Measurements from ENCODE around the gene PNLIPRP1. TPM values are rescaled to one million over a fixed set of nuclear protein-coding genes. Genes with fewer than 3 reads are reported as not detected.

PNLIPRP1 gene
- total RNA-seq, 1 experiment from 2014 or later = 1.6 TPM

GRCh38 chr10:116621934-116622655 is 31.3 kb downstream of the PNLIPRP1 start:
- ATAC-seq = no peak

GRCh38 chr10:116625845-116626244 is 35.1 kb downstream of the PNLIPRP1 start:
- Histone ChIP-seq H3K4me3 (replicated peaks in 1 of 2; ENCODE audit: low read depth in 1 of 2, low read length in 2 of 2) (no peak overlapping the region), H3K27ac (ENCODE audit: low read depth, low read length) (no peak overlapping the region), H3K9ac (ENCODE audit: low read length) (no peak overlapping the region), H3K4me2 (ENCODE audit: low read length) (no peak overlapping the region), H4K20me1 (ENCODE audit: insufficient read depth) (no peaks in the 10 kb centered on the region; the same call in 1 of the 2 replicates), H3K36me3 (ENCODE audit: control insufficient read depth in 1 of 2, insufficient read depth in 2 of 2, low read length in 2 of 2) (no peaks in the 10 kb centered on the region), H3K4me1 (ENCODE audit: control insufficient read depth in 1 of 2, insufficient read depth in 2 of 2, low read length in 2 of 2) (peaks cover 0 to 8% of the 10 kb centered on the region in 2 experiments; a peak in 1 of 4 replicates), H3K9me3 (ENCODE audit: control insufficient read depth in 1 of 2, insufficient read depth in 1 of 2, low read depth in 1 of 2, low read length in 2 of 2) (no peaks in the 10 kb centered on the region), H3K9me2 (ENCODE audit: insufficient read depth) (no peaks in the 10 kb centered on the region), H3K27me3 (ENCODE audit: insufficient read depth, low read length) (no peaks in the 10 kb centered on the region), H3K79me2 (ENCODE audit: insufficient read depth, low read length) (no peaks in the 10 kb centered on the region), H2AFZ (ENCODE audit: low read depth, low read length, poor library complexity, severe bottlenecking) (no peak overlapping the region)
- BruUV-seq (replicated peaks) = no TSS peak
- intact Hi-C loops (cut with micrococcal nuclease) = loop anchor here (2.0 kb wide), 1 partner anchor 551 kb away; no protein-coding TSS in a partner anchor
- ATAC-seq (no peak), DNase-seq (ENCODE audit: low read depth, low spot score) (no peak)
- CTCF ChIA-PET = interaction anchor here (1.1 to 4.6 kb wide), 3 partner anchors 162 to 550 kb away, joined by 3 to 37 read pairs (median 12); no protein-coding TSS in a partner anchor
- RAD21 ChIA-PET (ENCODE audit: low non-redundant PET in 1 of 2, low total read pairs in 2 of 2, uncharacterized antibody in 2 of 2, unreplicated experiment in 2 of 2) = no interaction called here
- POLR2A ChIA-PET = no interaction called here
- no peak for TF ChIP-seq RAD21 (IDR thresholded peaks at IDR 0.05; ENCODE audit: low read depth)
- no peak for TF ChIP-seq ZBTB33 (IDR thresholded peaks at IDR 0.05; ENCODE audit: extremely low read depth, insufficient replicate concordance, low read length)
- no peak for TF ChIP-seq ZFX (IDR thresholded peaks at IDR 0.05)
- TF ChIP-seq MAX (IDR thresholded peaks at IDR 0.05) = no peak
- TF ChIP-seq ZNF274 (IDR thresholded peaks at IDR 0.05; ENCODE audit: low read depth, low read length) = no peak
- TF ChIP-seq ELF1 (IDR thresholded peaks at IDR 0.05; ENCODE audit: borderline replicate concordance, low read depth) = no peak
- TF ChIP-seq ATF3 (IDR thresholded peaks at IDR 0.05) = no peak
- TF ChIP-seq POLR2A (IDR thresholded peaks at IDR 0.05; ENCODE audit: borderline replicate concordance, extremely low read depth, insufficient read depth, insufficient read length) = no peak
- no peak for TF ChIP-seq SP1 (IDR thresholded peaks at IDR 0.05; ENCODE audit: low read depth)
- no peak for TF ChIP-seq TCF7L2 (IDR thresholded peaks at IDR 0.05; ENCODE audit: borderline replicate concordance, extremely low read depth, insufficient read depth, insufficient read length)
- no peak for TF ChIP-seq CEBPB (IDR thresholded peaks at IDR 0.05; ENCODE audit: low read depth)
- no peak for TF ChIP-seq FOSL1 (IDR thresholded peaks at IDR 0.05; ENCODE audit: low read depth)
- no peak for TF ChIP-seq CTCF (IDR thresholded peaks at IDR 0.05 in 2 of 3, conservative IDR thresholded peaks at IDR 0.05 in 1 of 3; ENCODE audit: borderline replicate concordance in 1 of 3, insufficient read depth in 1 of 3, low read depth in 2 of 3, low read length in 2 of 3)
- no peak for TF ChIP-seq CBX3 (IDR thresholded peaks at IDR 0.05; ENCODE audit: low read depth)
- no peak for TF ChIP-seq EZH2phosphoT487 (IDR thresholded peaks at IDR 0.05; ENCODE audit: borderline replicate concordance)

More at GRCh38 chr10:116621934-116622655, 31.3 kb downstream of the PNLIPRP1 start:
- RAD21 ChIA-PET (ENCODE audit: low non-redundant PET in 1 of 2, low total read pairs in 2 of 2, uncharacterized antibody in 2 of 2, unreplicated experiment in 2 of 2) = no interaction called here
- H3K9me3 ChIP-seq (ENCODE audit: control insufficient read depth in 1 of 2, insufficient read depth in 1 of 2, low read depth in 1 of 2, low read length in 2 of 2) = no peaks in the 10 kb centered on the region
- H3K79me2 ChIP-seq (ENCODE audit: insufficient read depth, low read length) = no peaks in the 10 kb centered on the region
- DNase-seq (ENCODE audit: low read depth, low spot score) = no peak
- intact Hi-C loops (cut with micrococcal nuclease) = no loop called here
- peaks cover 0 to 2% of the 10 kb centered on the region in 2 experiments; a peak in 1 of 4 replicates for H3K4me1 ChIP-seq (ENCODE audit: control insufficient read depth in 1 of 2, insufficient read depth in 2 of 2, low read length in 2 of 2)
- no peak overlapping the region for H3K27ac ChIP-seq (ENCODE audit: low read depth, low read length)
- no peaks in the 10 kb centered on the region for H3K9me2 ChIP-seq (ENCODE audit: insufficient read depth)
- no peak overlapping the region for H3K4me3 ChIP-seq (replicated peaks in 1 of 2; ENCODE audit: low read depth in 1 of 2, low read length in 2 of 2)
- H2AFZ ChIP-seq (ENCODE audit: low read depth, low read length, poor library complexity, severe bottlenecking) = no peak overlapping the region
- no TSS peak for BruUV-seq (replicated peaks)
- CTCF ChIA-PET = no interaction called here
- no peaks in the 10 kb centered on the region; the same call in 1 of the 2 replicates for H4K20me1 ChIP-seq (ENCODE audit: insufficient read depth)
- H3K4me2 ChIP-seq (ENCODE audit: low read length) = no peak overlapping the region
- no peaks in the 10 kb centered on the region for H3K27me3 ChIP-seq (ENCODE audit: insufficient read depth, low read length)
- no peak overlapping the region for H3K9ac ChIP-seq (ENCODE audit: low read length)
- no peak for TF ChIP-seq EZH2 (IDR thresholded peaks at IDR 0.05)
- no peak for TF ChIP-seq SRF (IDR thresholded peaks at IDR 0.05; ENCODE audit: low read depth)
- POLR2A ChIA-PET = no interaction called here
- H3K36me3 ChIP-seq (ENCODE audit: control insufficient read depth in 1 of 2, insufficient read depth in 2 of 2, low read length in 2 of 2) = no peaks in the 10 kb centered on the region
